ENCODE results near the gene KCNJ4.

The KCNJ4 gene

DNA sequence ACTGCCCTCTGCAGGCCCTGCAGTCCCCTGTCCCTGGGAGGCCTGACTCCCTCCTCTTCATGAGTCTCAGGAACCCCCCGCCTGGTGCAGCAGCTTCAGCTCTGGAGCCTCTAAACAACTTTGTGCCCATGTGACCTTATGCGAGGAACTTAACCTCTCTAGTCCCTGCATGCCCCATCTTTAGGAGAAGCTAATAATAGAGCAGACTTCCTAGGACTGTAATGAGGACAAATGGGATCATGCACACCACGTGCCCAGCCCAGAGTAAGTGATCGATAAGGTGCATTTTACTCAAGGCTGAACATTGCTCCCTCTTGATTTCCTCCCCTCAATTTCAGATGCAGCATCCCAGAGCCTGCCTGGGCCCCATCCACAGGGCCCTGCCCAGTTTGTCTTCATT is 19.0 kb downstream of the KCNJ4 start:
- H3K36me3 Mint-ChIP-seq (ENCODE audit: low read depth) = no peaks in the 10 kb centered on the region
- H3K4me1 Mint-ChIP-seq = peaks cover 6% of the 10 kb centered on the region
- TF ChIP-seq, protein P1, sequence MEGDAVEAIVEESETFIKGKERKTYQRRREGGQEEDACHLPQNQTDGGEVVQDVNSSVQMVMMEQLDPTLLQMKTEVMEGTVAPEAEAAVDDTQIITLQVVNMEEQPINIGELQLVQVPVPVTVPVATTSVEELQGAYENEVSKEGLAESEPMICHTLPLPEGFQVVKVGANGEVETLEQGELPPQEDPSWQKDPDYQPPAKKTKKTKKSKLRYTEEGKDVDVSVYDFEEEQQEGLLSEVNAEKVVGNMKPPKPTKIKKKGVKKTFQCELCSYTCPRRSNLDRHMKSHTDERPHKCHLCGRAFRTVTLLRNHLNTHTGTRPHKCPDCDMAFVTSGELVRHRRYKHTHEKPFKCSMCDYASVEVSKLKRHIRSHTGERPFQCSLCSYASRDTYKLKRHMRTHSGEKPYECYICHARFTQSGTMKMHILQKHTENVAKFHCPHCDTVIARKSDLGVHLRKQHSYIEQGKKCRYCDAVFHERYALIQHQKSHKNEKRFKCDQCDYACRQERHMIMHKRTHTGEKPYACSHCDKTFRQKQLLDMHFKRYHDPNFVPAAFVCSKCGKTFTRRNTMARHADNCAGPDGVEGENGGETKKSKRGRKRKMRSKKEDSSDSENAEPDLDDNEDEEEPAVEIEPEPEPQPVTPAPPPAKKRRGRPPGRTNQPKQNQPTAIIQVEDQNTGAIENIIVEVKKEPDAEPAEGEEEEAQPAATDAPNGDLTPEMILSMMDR (IDR thresholded peaks at IDR 0.05) = no peak

DNA sequence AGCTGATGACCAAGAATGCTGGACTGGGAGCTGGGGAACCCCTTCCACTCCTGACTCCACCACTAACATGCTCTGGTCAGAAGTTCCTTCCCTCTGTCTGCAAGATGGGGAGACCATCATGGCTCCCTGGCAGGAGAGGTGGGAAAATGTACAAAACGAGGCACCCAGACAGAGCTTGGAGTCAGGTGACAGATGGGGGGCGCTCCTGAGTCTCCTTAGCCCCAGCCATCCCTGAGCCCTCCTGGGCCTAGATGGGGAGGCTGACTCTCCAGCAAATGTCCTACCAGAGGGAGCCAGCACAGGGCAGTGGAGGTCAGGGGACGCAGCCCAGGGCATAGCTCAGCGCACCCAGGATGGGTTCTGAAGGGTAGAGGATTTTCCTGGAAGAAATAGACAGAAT is 20.0 kb downstream of the KCNJ4 start:
- no peak for DNase-seq
- no peak overlapping the region for H3K27ac Mint-ChIP-seq
- no peaks in the 10 kb centered on the region for H3K9me3 Mint-ChIP-seq
- H3K4me1 Mint-ChIP-seq = peaks cover 9% of the 10 kb centered on the region
- peaks cover 5% of the 10 kb centered on the region for H3K27me3 Mint-ChIP-seq (ENCODE audit: low read depth, poor library complexity)
- no peak overlapping the region for H3K4me3 Mint-ChIP-seq
- TF ChIP-seq, protein P1 (IDR thresholded peaks at IDR 0.05) = no peak
- H3K36me3 Mint-ChIP-seq (ENCODE audit: low read depth) = no peaks in the 10 kb centered on the region

More for the DNA sequence above, 19.0 kb downstream of the KCNJ4 start:
- Mint-ChIP-seq H3K27ac (no peak overlapping the region), H3K4me3 (no peak overlapping the region), H3K27me3 (ENCODE audit: low read depth, poor library complexity) (peaks cover 9% of the 10 kb centered on the region), H3K9me3 (no peaks in the 10 kb centered on the region)
- DNase-seq = no peak

DNA sequence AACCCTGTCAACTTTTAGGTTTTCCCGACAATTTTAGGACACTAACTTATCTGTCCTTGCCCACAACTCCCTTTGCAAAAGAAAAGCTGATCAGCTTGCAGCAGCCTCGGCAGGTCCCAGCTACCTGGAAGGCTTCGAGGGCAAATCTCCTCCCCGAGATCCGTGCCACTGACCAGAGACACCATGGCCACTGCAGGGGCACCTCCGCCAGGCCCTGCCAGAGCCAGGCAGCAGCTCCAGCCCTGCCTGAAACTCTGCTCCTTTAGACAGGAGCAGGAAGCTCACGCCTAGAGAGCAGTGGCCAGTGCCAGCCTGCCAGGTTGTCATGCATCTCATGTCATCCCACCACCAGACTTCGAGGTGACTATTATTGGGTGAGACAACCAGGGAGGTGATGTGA is 21.1 kb downstream of the KCNJ4 start:
- Mint-ChIP-seq H3K9me3 (no peaks in the 10 kb centered on the region), H3K36me3 (ENCODE audit: low read depth) (no peaks in the 10 kb centered on the region), H3K27me3 (ENCODE audit: low read depth, poor library complexity) (peaks cover 4% of the 10 kb centered on the region), H3K4me3 (no peak overlapping the region), H3K4me1 (peaks cover 20% of the 10 kb centered on the region), H3K27ac (no peak overlapping the region)
- TF ChIP-seq, protein P1 (IDR thresholded peaks at IDR 0.05) = no peak
- no peak for DNase-seq

DNA sequence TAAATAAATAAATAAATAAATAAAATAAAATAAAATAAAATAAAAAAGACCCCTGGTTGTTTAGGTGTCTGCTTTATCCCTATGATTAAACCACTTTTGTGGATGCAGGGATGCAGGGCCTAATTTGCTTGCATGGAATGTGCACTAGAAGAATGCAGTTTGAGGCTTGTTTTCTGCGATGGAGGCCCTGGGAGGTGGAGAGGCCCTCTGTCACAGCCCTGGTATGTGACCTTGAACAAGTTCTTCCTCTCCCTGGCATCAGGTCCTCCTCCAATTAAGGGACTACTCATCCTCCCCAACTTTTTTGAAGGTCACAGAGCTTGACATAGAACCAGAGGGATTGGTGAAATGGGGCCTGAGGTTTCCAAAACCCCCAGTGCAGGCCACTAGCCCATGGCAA is 22.7 kb downstream of the KCNJ4 start:
- H3K36me3 Mint-ChIP-seq (ENCODE audit: low read depth) = peaks cover under 1% of the 10 kb centered on the region
- H3K9me3 Mint-ChIP-seq = no peaks in the 10 kb centered on the region
- DNase-seq = no peak
- no peak overlapping the region for H3K4me3 Mint-ChIP-seq
- H3K27ac Mint-ChIP-seq = no peak overlapping the region
- peaks cover 6% of the 10 kb centered on the region for H3K27me3 Mint-ChIP-seq (ENCODE audit: low read depth, poor library complexity)
- peaks cover 24% of the 10 kb centered on the region for H3K4me1 Mint-ChIP-seq
- TF ChIP-seq, protein P1 (IDR thresholded peaks at IDR 0.05) = no peak

DNA sequence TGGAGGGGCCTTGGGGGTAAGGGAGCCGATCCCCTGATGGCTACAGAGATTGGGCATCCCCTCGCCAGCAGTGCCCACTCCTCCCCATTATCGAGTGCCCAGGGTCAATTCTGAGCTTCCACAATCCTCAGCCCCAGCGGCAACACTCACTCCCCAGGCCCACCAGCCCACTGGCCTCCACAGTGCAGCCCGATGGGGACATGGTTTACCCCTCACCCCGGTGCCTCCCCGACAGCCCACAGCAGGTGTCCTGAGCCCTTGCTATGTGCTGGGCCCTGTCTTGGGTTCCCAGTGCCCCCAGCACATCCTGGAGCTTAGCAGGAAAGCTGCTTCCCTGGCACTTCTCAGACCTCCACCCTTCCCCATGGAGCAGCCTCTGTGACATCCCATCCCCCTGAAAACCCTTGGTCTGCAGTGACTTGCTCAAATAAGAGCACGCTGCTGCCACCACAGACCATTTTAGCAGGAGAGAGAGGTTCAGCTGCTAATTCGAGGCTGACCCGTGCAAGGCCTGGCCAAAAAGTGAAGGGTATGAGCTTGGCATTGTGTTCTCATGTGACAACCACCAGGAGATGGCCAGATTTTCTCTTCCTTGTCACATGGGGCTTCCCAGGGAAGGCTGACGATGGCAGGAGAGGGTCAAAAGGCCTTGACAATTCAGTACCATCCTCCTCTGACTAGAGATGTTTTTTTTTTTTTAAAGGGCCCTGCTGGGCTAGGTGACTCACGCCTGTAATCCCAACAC is 23.6 kb downstream of the KCNJ4 start:
- Mint-ChIP-seq H3K27me3 (ENCODE audit: low read depth, poor library complexity) (peaks cover 7% of the 10 kb centered on the region), H3K4me1 (peaks cover 24% of the 10 kb centered on the region), H3K36me3 (ENCODE audit: low read depth) (peaks cover 5% of the 10 kb centered on the region), H3K9me3 (no peaks in the 10 kb centered on the region), H3K27ac (peak overlapping the region; percentile 10), H3K4me3 (no peak overlapping the region)
- DNase-seq = no peak
- TF ChIP-seq, protein P1 (IDR thresholded peaks at IDR 0.05) = no peak

DNA sequence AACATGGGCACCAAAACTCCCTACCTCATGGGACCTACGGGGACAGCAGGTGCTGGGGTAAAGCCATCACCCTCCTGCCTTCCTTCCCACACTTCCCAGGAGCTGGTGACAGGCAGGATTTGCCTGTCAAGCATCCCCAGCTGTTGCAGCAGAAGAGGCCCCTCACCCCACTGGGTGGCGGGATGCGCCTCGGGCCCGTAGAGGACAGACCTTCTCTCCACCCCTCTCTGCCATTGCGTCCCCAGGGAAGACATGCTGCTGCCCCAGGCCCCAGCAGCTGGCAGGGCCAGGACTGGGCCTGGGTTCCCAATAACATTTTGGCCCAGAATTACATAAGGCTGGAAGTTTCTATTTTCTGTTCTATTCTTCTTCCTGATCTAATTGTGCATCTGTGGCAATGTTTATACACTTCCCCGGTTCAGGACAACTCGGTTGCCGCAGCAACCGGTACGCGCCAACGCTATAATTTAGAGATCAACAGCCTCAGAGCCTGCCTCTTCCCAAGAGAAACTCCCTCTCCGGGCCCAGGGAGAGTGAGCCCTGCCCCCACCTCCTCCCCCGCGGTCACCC is 25.4 kb downstream of the KCNJ4 start:
- Mint-ChIP-seq H3K27ac (peak overlapping the region; percentile 39), H3K4me3 (no peak overlapping the region), H3K4me1 (peaks cover 24% of the 10 kb centered on the region), H3K27me3 (ENCODE audit: low read depth, poor library complexity) (peaks cover 7% of the 10 kb centered on the region), H3K9me3 (no peaks in the 10 kb centered on the region), H3K36me3 (ENCODE audit: low read depth) (peaks cover 5% of the 10 kb centered on the region)
- no peak for DNase-seq
- TF ChIP-seq, protein P1 (IDR thresholded peaks at IDR 0.05) = no peak
